ENCODE measurements around the gene RGS7.

Gene RGS7

DNA sequence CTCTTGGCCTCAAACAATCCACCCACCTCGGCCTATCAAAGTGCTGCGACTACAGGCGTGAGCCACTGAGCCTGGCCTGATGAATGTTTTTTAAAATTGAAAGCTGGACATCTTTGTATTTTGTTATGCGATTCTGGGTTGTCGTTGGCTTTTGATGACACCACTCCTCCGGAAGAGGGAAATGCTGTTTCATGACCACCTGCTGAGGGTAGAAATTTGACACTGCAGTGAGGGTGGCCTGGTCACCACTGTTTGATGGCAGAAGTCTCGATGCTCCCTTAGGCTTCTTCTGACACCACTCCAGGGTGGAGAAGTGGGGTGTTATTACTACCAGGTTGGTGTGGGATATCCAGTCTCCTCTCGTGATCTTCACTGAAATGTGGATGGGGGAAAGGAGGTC, 357.2 kb downstream of the RGS7 start:
- no peak for DNase-seq (ENCODE audit: low read depth)
- TF ChIP-seq CTCF (IDR thresholded peaks at IDR 0.05; ENCODE audit: low read length, missing control alignments), result no peak
- no peak overlapping the region for H3K4me3 ChIP-seq (replicated peaks; ENCODE audit: low read depth, low read length)

- no peak overlapping the region for H3K4me3 ChIP-seq (replicated peaks; ENCODE audit: low read depth, low read length)
- DNase-seq (ENCODE audit: low read depth), result no peak
- no peak for TF ChIP-seq CTCF (IDR thresholded peaks at IDR 0.05; ENCODE audit: low read length, missing control alignments)
Measured at GRCh38 chr1:240998441-240999015, 358.5 kb downstream of the RGS7 start.

DNA sequence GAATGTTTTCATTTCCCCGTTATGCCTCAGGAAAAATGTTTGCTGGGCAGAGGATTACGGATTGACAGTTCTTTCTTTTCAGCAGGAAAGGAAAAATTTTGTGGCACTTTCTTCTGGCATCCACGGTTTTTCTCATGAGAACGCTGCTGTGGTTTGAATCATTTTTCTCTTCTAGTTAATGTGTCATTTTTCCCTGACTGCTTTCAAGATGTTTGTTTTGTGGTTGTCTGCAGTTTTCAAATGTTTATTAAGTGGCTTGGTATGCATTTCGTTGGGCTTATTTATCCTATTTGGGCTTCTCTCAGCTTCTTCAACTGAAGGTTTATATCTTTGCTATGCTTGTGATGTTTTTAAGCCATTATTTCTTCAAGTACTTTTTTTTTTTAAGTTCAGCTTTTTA, 359.0 kb downstream of the RGS7 start:
- no peak for DNase-seq (ENCODE audit: low read depth)
- no peak overlapping the region for H3K4me3 ChIP-seq (replicated peaks; ENCODE audit: low read depth, low read length)
- no peak for TF ChIP-seq CTCF (IDR thresholded peaks at IDR 0.05; ENCODE audit: low read length, missing control alignments)

- TF ChIP-seq CTCF (IDR thresholded peaks at IDR 0.05; ENCODE audit: low read length, missing control alignments), result no peak
- no peak for DNase-seq (ENCODE audit: low read depth)
- H3K4me3 ChIP-seq (replicated peaks; ENCODE audit: low read depth, low read length), result no peak overlapping the region
Measured at GRCh38 chr1:240993004-240993403, 364.0 kb downstream of the RGS7 start.

DNA sequence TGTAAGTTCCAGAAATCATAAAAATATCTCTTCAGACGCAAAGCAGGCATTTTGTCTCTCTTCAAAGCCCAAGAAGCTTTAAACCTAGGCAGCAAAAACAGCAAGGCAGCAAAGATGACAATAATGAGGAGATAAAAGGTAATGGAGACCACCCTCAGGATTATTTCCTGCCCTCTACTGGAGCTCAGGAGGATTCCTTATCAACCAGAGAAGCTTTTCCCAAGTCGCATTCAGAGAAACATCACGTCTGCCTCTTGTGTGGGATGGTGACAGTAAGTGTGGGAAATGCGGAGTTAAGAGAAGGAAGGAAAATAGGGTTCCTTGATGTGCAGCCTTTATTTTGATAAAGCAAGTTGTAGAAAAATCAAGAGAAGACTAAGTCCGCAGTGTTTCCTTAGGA, 365.8 kb downstream of the RGS7 start:
- TF ChIP-seq CTCF (IDR thresholded peaks at IDR 0.05; ENCODE audit: low read length, missing control alignments), result no peak
- no peak for DNase-seq (ENCODE audit: low read depth)

GRCh38 chr1:240987928-240988327, 369.1 kb downstream of the RGS7 start:
- no peak for TF ChIP-seq CTCF (IDR thresholded peaks at IDR 0.05; ENCODE audit: low read length, missing control alignments)
- H3K4me3 ChIP-seq (replicated peaks; ENCODE audit: low read depth, low read length), result no peak overlapping the region
- no peak for DNase-seq (ENCODE audit: low read depth)

More for the DNA sequence above, 365.8 kb downstream of the RGS7 start:
- H3K4me3 ChIP-seq (replicated peaks; ENCODE audit: low read depth, low read length), result no peak overlapping the region

DNA sequence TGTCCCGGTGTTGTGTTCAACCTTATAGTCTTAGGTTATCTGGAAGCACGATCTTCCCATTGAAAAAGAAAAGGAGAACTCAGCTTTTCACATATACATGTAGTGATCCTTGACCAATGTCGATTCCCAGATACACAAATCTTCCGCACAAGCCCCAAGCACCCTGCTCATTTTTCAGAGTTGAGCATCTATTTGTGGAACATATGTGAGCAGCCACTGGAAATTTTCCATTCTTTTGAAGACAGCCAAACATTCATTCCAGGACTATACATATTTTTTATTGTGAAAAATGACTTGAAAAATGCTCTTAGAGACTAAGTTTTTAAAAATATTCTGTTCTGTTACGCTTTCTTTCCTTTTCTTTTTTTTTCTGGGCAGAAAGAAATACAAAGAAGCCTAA, 371.9 kb downstream of the RGS7 start:
- no peak overlapping the region for H3K4me3 ChIP-seq (replicated peaks; ENCODE audit: low read depth, low read length)
- TF ChIP-seq CTCF (IDR thresholded peaks at IDR 0.05; ENCODE audit: low read length, missing control alignments), result no peak
- no peak for DNase-seq (ENCODE audit: low read depth)

Measured in fibroblast of pulmonary artery (primary cell).